ENCODE measurements around the gene GFPT2. TPM values are rescaled to one million over a fixed set of nuclear protein-coding genes. Genes with fewer than 3 reads are reported as not detected.

GFPT2 gene
- total RNA-seq, 2 donors from 2014 or later: 0.80 to 2.1 TPM

- H3K9me3 ChIP-seq (ENCODE audit: control insufficient read depth, low read length, poor library complexity, severe bottlenecking): no peaks in the 10 kb centered on the region
- Mint-ChIP-seq H3K27me3 (peaks cover 13% of the 10 kb centered on the region), H3K4me1 (peaks cover 34% of the 10 kb centered on the region), H3K36me3 (ENCODE audit: low read depth) (peaks cover 2% of the 10 kb centered on the region), H3K4me3 (no peak overlapping the region), H3K27ac (no peak overlapping the region)
- ATAC-seq (no peak), DNase-seq (no peak)
Measured at GRCh38 chr5:180294411-180294810, 58.7 kb downstream of the GFPT2 start.

GRCh38 chr5:180291943-180292831 lies 60.9 kb downstream of the GFPT2 start, which contains the start of gene MAPK9:
MAPK9 (minus strand) TSS chr5:180292083; CDS start chr5:180280561, 11,522 bp downstream.
- Mint-ChIP-seq H3K27me3 (no peaks in the 10 kb centered on the region), H3K4me3 (peak within 1 kb of the TSS; percentile 99), H3K27ac (peak within 1 kb of the TSS; percentile 99), H3K36me3 (ENCODE audit: low read depth) (peaks cover 4% of the 10 kb centered on the region), H3K4me1 (peaks cover 40% of the 10 kb centered on the region)
- DNase-seq: peak; percentile 78 to 87 (median 81)
- no peaks in the 10 kb centered on the region for H3K9me3 ChIP-seq (ENCODE audit: control insufficient read depth, low read length, poor library complexity, severe bottlenecking)
- ATAC-seq: peak; percentile 80

- Mint-ChIP-seq H3K27ac (peak overlapping the region; percentile 97), H3K27me3 (no peaks in the 10 kb centered on the region), H3K4me1 (peaks cover 42% of the 10 kb centered on the region), H3K36me3 (ENCODE audit: low read depth) (peaks cover 4% of the 10 kb centered on the region), H3K4me3 (peak overlapping the region; percentile 99)
- ATAC-seq: peak; percentile 40
- H3K9me3 ChIP-seq (ENCODE audit: control insufficient read depth, low read length, poor library complexity, severe bottlenecking): no peaks in the 10 kb centered on the region
- DNase-seq: peak in 1 of 3 donors; percentile 27
Measured at GRCh38 chr5:180291234-180291940, 61.7 kb downstream of the GFPT2 start.

GRCh38 chr5:180290568-180291233 lies 62.4 kb downstream of the GFPT2 start:
- DNase-seq (no peak), ATAC-seq (no peak)
- peak overlapping the region; percentile 94 for H3K4me3 Mint-ChIP-seq
- H3K27ac Mint-ChIP-seq: peak overlapping the region; percentile 97
- no peaks in the 10 kb centered on the region for H3K27me3 Mint-ChIP-seq
- peaks cover 4% of the 10 kb centered on the region for H3K36me3 Mint-ChIP-seq (ENCODE audit: low read depth)
- no peaks in the 10 kb centered on the region for H3K9me3 ChIP-seq (ENCODE audit: control insufficient read depth, low read length, poor library complexity, severe bottlenecking)
- H3K4me1 Mint-ChIP-seq: peaks cover 42% of the 10 kb centered on the region

GRCh38 chr5:180289966-180290365 lies 63.2 kb downstream of the GFPT2 start:
- Mint-ChIP-seq H3K36me3 (ENCODE audit: low read depth) (peaks cover 4% of the 10 kb centered on the region), H3K4me3 (peak overlapping the region; percentile 94), H3K27me3 (no peaks in the 10 kb centered on the region), H3K4me1 (peaks cover 48% of the 10 kb centered on the region), H3K27ac (peak overlapping the region; percentile 97)
- ATAC-seq (no peak), DNase-seq (no peak)
- no peaks in the 10 kb centered on the region for H3K9me3 ChIP-seq (ENCODE audit: control insufficient read depth, low read length, poor library complexity, severe bottlenecking)

- ATAC-seq (no peak), DNase-seq (no peak)
- H3K36me3 Mint-ChIP-seq (ENCODE audit: low read depth): peaks cover 8% of the 10 kb centered on the region
- H3K4me3 Mint-ChIP-seq: no peak overlapping the region
- peaks cover 53% of the 10 kb centered on the region for H3K4me1 Mint-ChIP-seq
- no peaks in the 10 kb centered on the region for H3K27me3 Mint-ChIP-seq
- H3K9me3 ChIP-seq (ENCODE audit: control insufficient read depth, low read length, poor library complexity, severe bottlenecking): no peaks in the 10 kb centered on the region
- no peak overlapping the region for H3K27ac Mint-ChIP-seq
Measured at GRCh38 chr5:180289433-180289832, 63.7 kb downstream of the GFPT2 start.

GRCh38 chr5:180287868-180288267 lies 65.3 kb downstream of the GFPT2 start:
- no peak overlapping the region for H3K27ac Mint-ChIP-seq
- no peaks in the 10 kb centered on the region for H3K9me3 ChIP-seq (ENCODE audit: control insufficient read depth, low read length, poor library complexity, severe bottlenecking)
- DNase-seq (no peak), ATAC-seq (no peak)
- H3K36me3 Mint-ChIP-seq (ENCODE audit: low read depth): peaks cover 11% of the 10 kb centered on the region
- H3K4me1 Mint-ChIP-seq: peaks cover 41% of the 10 kb centered on the region
- no peaks in the 10 kb centered on the region for H3K27me3 Mint-ChIP-seq
- peak overlapping the region; percentile 31 for H3K4me3 Mint-ChIP-seq

GRCh38 chr5:180287404-180287803 lies 65.7 kb downstream of the GFPT2 start:
- H3K36me3 Mint-ChIP-seq (ENCODE audit: low read depth): peaks cover 13% of the 10 kb centered on the region
- H3K4me3 Mint-ChIP-seq: peak overlapping the region; percentile 31
- peaks cover 40% of the 10 kb centered on the region for H3K4me1 Mint-ChIP-seq
- ATAC-seq (no peak), DNase-seq (no peak)
- no peaks in the 10 kb centered on the region for H3K27me3 Mint-ChIP-seq
- H3K27ac Mint-ChIP-seq: no peak overlapping the region
- H3K9me3 ChIP-seq (ENCODE audit: control insufficient read depth, low read length, poor library complexity, severe bottlenecking): no peaks in the 10 kb centered on the region

- DNase-seq (no peak), ATAC-seq (no peak)
- Mint-ChIP-seq H3K27ac (no peak overlapping the region), H3K27me3 (no peaks in the 10 kb centered on the region), H3K36me3 (ENCODE audit: low read depth) (peaks cover 20% of the 10 kb centered on the region), H3K4me3 (no peak overlapping the region), H3K4me1 (peaks cover 29% of the 10 kb centered on the region)
- H3K9me3 ChIP-seq (ENCODE audit: control insufficient read depth, low read length, poor library complexity, severe bottlenecking): no peaks in the 10 kb centered on the region
Measured at GRCh38 chr5:180284149-180284548, 69.0 kb downstream of the GFPT2 start.

GRCh38 chr5:180283026-180283615 lies 70.0 kb downstream of the GFPT2 start:
- Mint-ChIP-seq H3K4me1 (peaks cover 27% of the 10 kb centered on the region), H3K4me3 (no peak overlapping the region), H3K27ac (no peak overlapping the region), H3K27me3 (no peaks in the 10 kb centered on the region), H3K36me3 (ENCODE audit: low read depth) (peaks cover 22% of the 10 kb centered on the region)
- no peak for DNase-seq
- no peak for ATAC-seq
- no peaks in the 10 kb centered on the region for H3K9me3 ChIP-seq (ENCODE audit: control insufficient read depth, low read length, poor library complexity, severe bottlenecking)

- H3K27me3 Mint-ChIP-seq: no peaks in the 10 kb centered on the region
- no peak overlapping the region for H3K27ac Mint-ChIP-seq
- no peak for ATAC-seq
- H3K4me3 Mint-ChIP-seq: no peak overlapping the region
- no peak for DNase-seq
- peaks cover 21% of the 10 kb centered on the region for H3K36me3 Mint-ChIP-seq (ENCODE audit: low read depth)
- peaks cover 21% of the 10 kb centered on the region for H3K4me1 Mint-ChIP-seq
- H3K9me3 ChIP-seq (ENCODE audit: control insufficient read depth, low read length, poor library complexity, severe bottlenecking): no peaks in the 10 kb centered on the region
Measured at GRCh38 chr5:180282281-180282680, 70.9 kb downstream of the GFPT2 start.

GRCh38 chr5:180281706-180282105 lies 71.4 kb downstream of the GFPT2 start:
- peaks cover 4% of the 10 kb centered on the region for H3K9me3 ChIP-seq (ENCODE audit: control insufficient read depth, low read length, poor library complexity, severe bottlenecking)
- Mint-ChIP-seq H3K4me1 (peaks cover 21% of the 10 kb centered on the region), H3K27me3 (no peaks in the 10 kb centered on the region), H3K36me3 (ENCODE audit: low read depth) (peaks cover 22% of the 10 kb centered on the region), H3K27ac (no peak overlapping the region), H3K4me3 (no peak overlapping the region)
- ATAC-seq: no peak
- DNase-seq: no peak

- H3K36me3 Mint-ChIP-seq (ENCODE audit: low read depth): peaks cover 13% of the 10 kb centered on the region
- no peak for ATAC-seq
Measured at GRCh38 chr5:180274695-180275094, 78.4 kb downstream of the GFPT2 start.

More at GRCh38 chr5:180274695-180275094, 78.4 kb downstream of the GFPT2 start:
- no peak for DNase-seq
- Mint-ChIP-seq H3K27ac (no peak overlapping the region), H3K4me1 (peaks cover 2% of the 10 kb centered on the region), H3K27me3 (no peaks in the 10 kb centered on the region), H3K4me3 (no peak overlapping the region)
- H3K9me3 ChIP-seq (ENCODE audit: control insufficient read depth, low read length, poor library complexity, severe bottlenecking): peaks cover 12% of the 10 kb centered on the region
